Activated CD8-positive, alpha-beta memory T cell treated with anti-CD3 and anti-CD28 coated beads for 24 hours (primary cell): ENCODE data around the gene TNN.
A peak's percentile ranks its signal among the peaks of the same experiment; 100 is the strongest.

ENCODE experiments used
- DNase-seq: peaks from one replicate; pipeline ENCODE4 v3.0.0-alpha.2; 2020

The TNN gene

GRCh38 chr1:175179837-175180590, 112.4 kb downstream of the TNN start:
- DNase-seq: no peak

GRCh38 chr1:175182201-175182746, 114.6 kb downstream of the TNN start:
- DNase-seq: no peak

GRCh38 chr1:175183586-175183985, 116.0 kb downstream of the TNN start:
- no peak for DNase-seq

- DNase-seq: no peak
These were observed 118.3 kb downstream of the TNN start for GRCh38 chr1:175185903-175186302.

- no peak for DNase-seq
These were observed 119.0 kb downstream of the TNN start for GRCh38 chr1:175186433-175187160.

- DNase-seq: no peak
These were observed 121.3 kb downstream of the TNN start for GRCh38 chr1:175188936-175189335.

- DNase-seq: no peak
These were observed 124.0 kb downstream of the TNN start for GRCh38 chr1:175191659-175192058.

- DNase-seq: peak; percentile 74
These were observed 124.5 kb downstream of the TNN start for GRCh38 chr1:175192111-175192629.

- peak; percentile 87 for DNase-seq
These were observed 125.2 kb downstream of the TNN start, which contains the start of gene KIAA0040 for GRCh38 chr1:175192630-175193526. KIAA0040 (minus strand) TSS chr1:175192776; CDS start chr1:175161013, 31,763 bp downstream.

- DNase-seq: no peak
These were observed 125.9 kb downstream of the TNN start for GRCh38 chr1:175193527-175193910.

GRCh38 chr1:175195281-175195680, 127.6 kb downstream of the TNN start:
- no peak for DNase-seq

- DNase-seq: no peak
These were observed 128.2 kb downstream of the TNN start for GRCh38 chr1:175195798-175196197.

- DNase-seq: no peak
These were observed 129.9 kb downstream of the TNN start for GRCh38 chr1:175197531-175197930.
